LNCAP (cell line): Measurements from ENCODE around the gene TRRAP.

Experiments used
- TF ChIP-seq, protein P1 (sequence below): fragments of 450-650 bp; IDR thresholded peaks from 2 replicates; pipeline ENCODE4 v1.5.1; 2017; ENCODE audit warnings: mild to moderate bottlenecking

Gene TRRAP

DNA sequence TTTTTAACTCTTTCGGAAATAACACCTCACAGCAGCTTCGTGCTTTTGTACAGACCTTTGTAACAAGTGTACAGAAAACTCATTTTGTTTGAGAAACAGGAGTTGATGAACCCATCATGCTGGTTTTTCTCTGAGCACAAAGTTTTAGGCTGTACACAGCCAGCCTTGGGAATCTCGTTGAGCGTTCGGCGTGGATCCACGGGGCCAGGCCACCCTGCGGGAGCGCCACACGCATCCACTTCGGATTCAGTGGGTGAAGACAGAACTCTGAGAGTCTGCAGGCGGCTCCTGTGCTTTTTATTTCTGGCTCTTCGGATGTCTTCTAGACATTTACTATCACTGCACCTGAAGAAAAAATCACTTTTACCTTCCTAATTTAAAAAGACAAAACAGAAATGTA is 134.4 kb downstream of the TRRAP start:
- TF ChIP-seq, protein P1, sequence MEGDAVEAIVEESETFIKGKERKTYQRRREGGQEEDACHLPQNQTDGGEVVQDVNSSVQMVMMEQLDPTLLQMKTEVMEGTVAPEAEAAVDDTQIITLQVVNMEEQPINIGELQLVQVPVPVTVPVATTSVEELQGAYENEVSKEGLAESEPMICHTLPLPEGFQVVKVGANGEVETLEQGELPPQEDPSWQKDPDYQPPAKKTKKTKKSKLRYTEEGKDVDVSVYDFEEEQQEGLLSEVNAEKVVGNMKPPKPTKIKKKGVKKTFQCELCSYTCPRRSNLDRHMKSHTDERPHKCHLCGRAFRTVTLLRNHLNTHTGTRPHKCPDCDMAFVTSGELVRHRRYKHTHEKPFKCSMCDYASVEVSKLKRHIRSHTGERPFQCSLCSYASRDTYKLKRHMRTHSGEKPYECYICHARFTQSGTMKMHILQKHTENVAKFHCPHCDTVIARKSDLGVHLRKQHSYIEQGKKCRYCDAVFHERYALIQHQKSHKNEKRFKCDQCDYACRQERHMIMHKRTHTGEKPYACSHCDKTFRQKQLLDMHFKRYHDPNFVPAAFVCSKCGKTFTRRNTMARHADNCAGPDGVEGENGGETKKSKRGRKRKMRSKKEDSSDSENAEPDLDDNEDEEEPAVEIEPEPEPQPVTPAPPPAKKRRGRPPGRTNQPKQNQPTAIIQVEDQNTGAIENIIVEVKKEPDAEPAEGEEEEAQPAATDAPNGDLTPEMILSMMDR: no peak

DNA sequence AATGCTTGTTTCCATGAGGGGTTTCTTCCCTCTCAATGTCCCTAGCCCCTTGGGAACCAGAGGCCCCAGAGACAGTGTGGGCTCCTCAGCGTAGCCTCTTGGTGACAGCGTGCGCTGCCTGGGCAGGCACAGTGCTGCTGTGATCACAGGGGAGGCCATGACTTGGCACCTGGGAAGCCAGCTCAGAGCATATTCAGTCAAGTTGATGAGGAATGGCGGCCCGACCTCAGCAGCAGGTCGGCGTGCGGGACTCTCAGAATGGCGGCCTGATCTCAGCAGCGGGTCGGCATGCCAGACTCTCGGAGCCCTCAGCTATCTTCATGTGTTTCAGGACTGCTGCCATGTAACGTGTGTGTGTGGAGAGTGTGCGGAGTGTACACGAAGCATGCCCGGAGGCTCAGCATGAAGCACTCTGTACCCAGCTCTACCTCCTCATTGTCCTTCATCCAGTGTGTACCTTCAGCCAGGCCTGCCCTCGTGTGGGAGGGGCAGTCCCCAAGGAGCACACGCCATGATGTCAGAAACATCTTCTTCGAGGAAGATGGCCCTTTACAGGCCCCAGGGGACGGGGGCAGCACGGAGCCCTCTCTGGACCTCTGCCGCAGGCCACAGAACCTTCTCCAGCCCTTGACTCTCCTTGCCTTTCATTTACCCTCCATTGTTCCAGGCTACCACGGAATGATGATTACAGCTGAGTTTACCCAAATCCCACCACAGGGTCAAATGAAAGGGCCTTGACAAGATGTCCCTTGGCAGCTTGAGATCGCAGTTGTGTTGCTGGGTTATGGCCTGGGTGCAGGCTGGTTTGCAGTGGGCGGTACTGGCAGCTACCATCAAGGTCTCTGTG is 135.2 kb downstream of the TRRAP start:
- TF ChIP-seq, protein P1: no peak

DNA sequence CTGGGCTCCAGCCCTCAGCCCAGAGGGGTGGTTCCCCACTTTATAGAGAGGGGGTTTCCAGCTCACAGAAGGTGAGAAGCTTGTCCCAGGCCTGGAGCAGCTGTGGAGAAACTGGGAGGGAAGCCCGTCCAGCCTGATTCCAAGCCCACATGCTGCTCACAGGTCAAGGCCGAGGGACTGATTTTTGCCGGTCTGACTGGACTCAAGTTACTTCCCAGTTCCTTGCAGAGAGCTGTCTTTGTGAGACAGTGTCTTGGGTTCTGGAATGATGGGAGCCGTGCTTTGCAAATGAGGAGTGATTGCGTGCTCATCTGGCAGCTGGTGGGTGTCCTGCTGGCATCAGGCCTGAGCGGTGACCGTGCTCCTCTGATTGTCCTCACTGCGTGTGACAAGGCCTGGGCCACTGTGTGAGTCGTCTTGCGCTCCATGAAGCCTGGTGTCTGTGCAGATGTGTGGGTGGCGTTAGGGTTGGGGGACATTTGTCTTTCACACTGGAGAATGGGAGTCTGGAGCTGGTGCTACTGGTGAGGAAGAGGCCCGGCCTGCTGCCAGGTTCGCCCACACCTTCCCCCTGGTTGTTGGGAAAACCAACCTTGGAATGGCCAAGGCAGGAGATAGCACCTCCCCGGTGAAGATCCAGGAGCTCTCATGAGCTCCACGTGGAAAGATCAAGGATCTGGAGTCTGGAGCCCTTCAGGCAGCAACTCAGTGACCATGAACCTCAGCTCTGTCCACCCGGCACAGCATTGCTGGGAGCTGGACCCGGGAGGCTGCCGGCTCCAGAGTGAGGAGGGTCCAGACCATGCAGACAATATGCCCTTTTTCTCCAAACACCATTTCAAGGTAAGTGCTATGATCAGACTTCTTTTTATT is 136.0 kb downstream of the TRRAP start:
- TF ChIP-seq, protein P1: no peak

DNA sequence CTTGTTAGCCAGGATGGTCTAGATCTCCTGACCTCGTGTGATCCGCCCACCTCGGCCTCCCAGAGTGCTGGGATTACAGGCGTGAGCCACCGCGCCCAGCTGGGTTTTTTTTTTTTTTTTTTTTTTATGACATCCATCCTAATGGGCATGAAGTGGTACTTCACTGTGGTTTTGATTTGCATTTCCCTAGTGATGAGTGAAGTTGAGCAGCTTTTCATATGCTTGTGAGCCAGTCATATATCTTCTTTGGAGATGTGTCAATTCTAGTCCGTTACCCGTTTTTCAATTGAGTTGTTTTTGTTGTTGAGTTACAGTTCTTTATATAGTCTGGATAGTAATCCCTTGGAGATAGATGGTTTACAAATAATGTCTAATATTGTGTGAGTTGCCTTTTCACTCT is 137.9 kb downstream of the TRRAP start:
- TF ChIP-seq, protein P1: no peak

DNA sequence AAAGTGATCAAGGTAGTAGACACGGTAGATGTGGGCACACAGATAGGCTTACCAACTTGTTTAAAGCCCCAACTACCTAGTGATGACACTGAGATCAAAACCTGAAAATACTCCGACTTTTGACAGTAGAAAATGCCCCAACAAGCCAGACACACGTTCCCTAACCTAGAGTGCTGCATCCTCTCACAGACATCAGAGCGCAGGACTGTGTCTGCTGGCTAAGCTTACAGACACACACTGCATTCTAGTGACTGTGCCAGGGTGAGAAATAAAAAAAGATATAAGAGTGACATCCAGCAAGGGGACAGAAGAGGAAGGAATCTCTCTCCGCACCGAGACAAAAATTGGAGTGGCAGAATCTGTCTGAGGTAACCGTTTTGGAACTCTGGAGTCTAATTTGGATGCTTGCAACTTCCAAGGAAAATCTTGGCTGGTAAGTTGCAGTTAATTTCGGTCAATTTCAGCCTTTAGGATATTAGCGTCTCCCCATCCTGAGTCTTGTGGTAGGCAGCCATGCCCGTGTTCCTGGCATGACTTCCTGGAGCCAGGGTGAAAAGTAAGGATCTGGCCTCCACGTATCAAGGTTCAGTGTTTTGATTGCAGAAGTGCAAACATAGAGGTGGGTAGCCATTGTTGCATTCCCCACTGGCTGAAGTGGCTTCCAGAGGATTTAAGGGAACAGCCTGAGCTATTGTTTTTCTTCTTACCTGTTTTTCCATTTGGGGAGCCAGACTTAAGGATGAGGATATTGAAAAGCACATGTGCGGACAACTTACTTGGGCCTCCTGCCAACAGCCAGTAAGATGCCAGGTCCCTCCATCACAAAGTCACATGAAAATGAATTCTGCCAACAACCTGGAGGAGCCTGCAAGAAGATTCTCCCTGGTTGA is 141.4 kb downstream of the TRRAP start:
- TF ChIP-seq, protein P1: no peak

DNA sequence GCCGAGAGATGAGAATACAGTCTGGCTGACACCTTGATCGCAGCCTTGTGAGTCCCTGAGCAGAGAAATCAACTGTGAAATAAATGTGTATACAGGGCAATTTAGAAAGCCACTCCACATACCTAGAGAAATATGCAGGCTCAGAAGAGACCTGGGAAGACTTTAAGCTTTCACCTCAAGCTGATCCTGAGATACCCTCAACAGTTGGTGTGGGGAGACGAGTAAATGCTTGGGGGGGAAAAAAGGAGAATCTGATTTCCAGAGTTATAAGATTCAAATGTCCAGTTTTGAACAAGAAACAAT is 142.0 kb downstream of the TRRAP start:
- TF ChIP-seq, protein P1: no peak

DNA sequence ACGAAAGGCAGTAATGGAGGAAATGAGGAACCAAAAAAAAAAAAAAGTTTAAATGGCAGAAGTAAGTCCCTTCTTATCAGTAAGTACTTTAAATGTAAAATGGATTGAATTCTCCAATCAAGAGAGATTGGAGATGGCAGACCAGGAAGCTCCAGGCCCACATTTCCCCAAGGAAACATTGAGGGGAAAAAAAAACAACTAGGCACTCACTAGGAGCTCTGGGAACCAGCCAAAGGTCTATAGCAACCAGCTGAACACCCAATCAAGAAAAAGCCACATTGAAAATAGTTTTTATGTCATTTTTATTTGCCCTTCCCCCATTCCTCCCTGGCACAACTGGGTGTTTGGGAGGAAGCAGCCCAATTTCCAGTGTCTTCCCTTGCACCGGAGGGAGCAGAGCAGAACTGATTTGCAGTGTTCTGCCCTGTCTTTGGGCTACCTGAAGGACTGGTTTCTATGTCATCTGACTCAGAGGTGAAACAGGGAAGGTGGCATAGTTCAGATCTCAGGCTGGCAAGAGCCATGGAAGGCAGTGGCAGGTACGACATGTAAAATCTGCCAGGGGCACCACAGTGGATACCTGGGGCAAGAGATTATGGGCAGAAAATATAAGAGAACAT is 143.7 kb downstream of the TRRAP start:
- TF ChIP-seq, protein P1: no peak
